Measurements from ENCODE around the gene ITGB3.
"Not testable (repeated sequence)": the region's sequence is repeated elsewhere in the genome, so short reads cannot be mapped to it uniquely, and the experiment has no call there.

Gene ITGB3

GRCh38 chr17:47212458-47212857 lies 41.2 kb upstream of the ITGB3 start:
- H3K9me3 ChIP-seq (ENCODE audit: control insufficient read depth, insufficient read depth, low read depth, low read length) = no peaks in the 10 kb centered on the region
- H3K27me3 ChIP-seq (ENCODE audit: control insufficient read depth, insufficient read depth, low read length) = no peaks in the 10 kb centered on the region
- no peak overlapping the region for H3K9ac ChIP-seq (ENCODE audit: low read length)
- no peak overlapping the region for H3K27ac ChIP-seq (ENCODE audit: low read depth, low read length)
- no peaks in the 10 kb centered on the region for H3K36me3 ChIP-seq (ENCODE audit: control insufficient read depth, insufficient read depth, low read length)
- H3K4me1 ChIP-seq (ENCODE audit: control insufficient read depth, insufficient read depth, low read length) = peaks cover 5% of the 10 kb centered on the region; the same call in 1 of the 2 replicates
- H3K4me3 ChIP-seq (ENCODE audit: low read depth, low read length) = no peak overlapping the region

- H3K4me3 ChIP-seq (ENCODE audit: low read depth, low read length) = no peak overlapping the region
- no peaks in the 10 kb centered on the region for H3K9me3 ChIP-seq (ENCODE audit: control insufficient read depth, insufficient read depth, low read depth, low read length)
- H3K27me3 ChIP-seq (ENCODE audit: control insufficient read depth, insufficient read depth, low read length) = no peaks in the 10 kb centered on the region
- H3K9ac ChIP-seq (ENCODE audit: low read length) = no peak overlapping the region
- peaks cover 5% of the 10 kb centered on the region; the same call in 1 of the 2 replicates for H3K4me1 ChIP-seq (ENCODE audit: control insufficient read depth, insufficient read depth, low read length)
- no peaks in the 10 kb centered on the region for H3K36me3 ChIP-seq (ENCODE audit: control insufficient read depth, insufficient read depth, low read length)
- H3K27ac ChIP-seq (ENCODE audit: low read depth, low read length) = no peak overlapping the region
Measured at GRCh38 chr17:47213540-47213939, 40.1 kb upstream of the ITGB3 start.

- no peak overlapping the region for H3K9ac ChIP-seq (ENCODE audit: low read length)
- H3K27ac ChIP-seq (ENCODE audit: low read depth, low read length) = no peak overlapping the region
- no peaks in the 10 kb centered on the region for H3K36me3 ChIP-seq (ENCODE audit: control insufficient read depth, insufficient read depth, low read length)
- peaks cover 5% of the 10 kb centered on the region; the same call in 1 of the 2 replicates for H3K4me1 ChIP-seq (ENCODE audit: control insufficient read depth, insufficient read depth, low read length)
- H3K4me3 ChIP-seq (ENCODE audit: low read depth, low read length) = no peak overlapping the region
- H3K27me3 ChIP-seq (ENCODE audit: control insufficient read depth, insufficient read depth, low read length) = no peaks in the 10 kb centered on the region
- no peaks in the 10 kb centered on the region for H3K9me3 ChIP-seq (ENCODE audit: control insufficient read depth, insufficient read depth, low read depth, low read length)
Measured at GRCh38 chr17:47214931-47215330, 38.7 kb upstream of the ITGB3 start.

GRCh38 chr17:47216821-47217220 lies 36.8 kb upstream of the ITGB3 start:
- H3K27ac ChIP-seq (ENCODE audit: low read depth, low read length); H3K27me3 ChIP-seq (ENCODE audit: control insufficient read depth, insufficient read depth, low read length); H3K9me3 ChIP-seq (ENCODE audit: control insufficient read depth, insufficient read depth, low read depth, low read length); H3K4me3 ChIP-seq (ENCODE audit: low read depth, low read length); H3K9ac ChIP-seq (ENCODE audit: low read length); H3K36me3 ChIP-seq (ENCODE audit: control insufficient read depth, insufficient read depth, low read length): not testable (repeated sequence)
- H3K4me1 ChIP-seq (ENCODE audit: control insufficient read depth, insufficient read depth, low read length) = peaks cover 17% of the 10 kb centered on the region

- H3K27me3 ChIP-seq (ENCODE audit: control insufficient read depth, insufficient read depth, low read length); H3K27ac ChIP-seq (ENCODE audit: low read depth, low read length); H3K9me3 ChIP-seq (ENCODE audit: control insufficient read depth, insufficient read depth, low read depth, low read length); H3K4me3 ChIP-seq (ENCODE audit: low read depth, low read length); H3K36me3 ChIP-seq (ENCODE audit: control insufficient read depth, insufficient read depth, low read length); H3K9ac ChIP-seq (ENCODE audit: low read length): not testable (repeated sequence)
- H3K4me1 ChIP-seq (ENCODE audit: control insufficient read depth, insufficient read depth, low read length) = peaks cover 17% of the 10 kb centered on the region
Measured at GRCh38 chr17:47217279-47217678, 36.3 kb upstream of the ITGB3 start.

GRCh38 chr17:47218896-47219430 lies 34.7 kb upstream of the ITGB3 start:
- Histone ChIP-seq H3K4me3 (ENCODE audit: low read depth, low read length) (no peak overlapping the region), H3K9me3 (ENCODE audit: control insufficient read depth, insufficient read depth, low read depth, low read length) (peaks cover 4% of the 10 kb centered on the region), H3K27me3 (ENCODE audit: control insufficient read depth, insufficient read depth, low read length) (no peaks in the 10 kb centered on the region), H3K36me3 (ENCODE audit: control insufficient read depth, insufficient read depth, low read length) (no peaks in the 10 kb centered on the region), H3K27ac (ENCODE audit: low read depth, low read length) (no peak overlapping the region), H3K4me1 (ENCODE audit: control insufficient read depth, insufficient read depth, low read length) (peaks cover 17% of the 10 kb centered on the region), H3K9ac (ENCODE audit: low read length) (no peak overlapping the region)

GRCh38 chr17:47219621-47220475 lies 33.8 kb upstream of the ITGB3 start:
- Histone ChIP-seq H3K9me3 (ENCODE audit: control insufficient read depth, insufficient read depth, low read depth, low read length) (peaks cover 12% of the 10 kb centered on the region), H3K36me3 (ENCODE audit: control insufficient read depth, insufficient read depth, low read length) (no peaks in the 10 kb centered on the region), H3K4me1 (ENCODE audit: control insufficient read depth, insufficient read depth, low read length) (peaks cover 17% of the 10 kb centered on the region), H3K27ac (ENCODE audit: low read depth, low read length) (no peak overlapping the region), H3K9ac (ENCODE audit: low read length) (no peak overlapping the region), H3K27me3 (ENCODE audit: control insufficient read depth, insufficient read depth, low read length) (no peaks in the 10 kb centered on the region), H3K4me3 (ENCODE audit: low read depth, low read length) (no peak overlapping the region)

- H3K9me3 ChIP-seq (ENCODE audit: control insufficient read depth, insufficient read depth, low read depth, low read length) = peaks cover 12% of the 10 kb centered on the region
- no peak overlapping the region for H3K27ac ChIP-seq (ENCODE audit: low read depth, low read length)
- H3K27me3 ChIP-seq (ENCODE audit: control insufficient read depth, insufficient read depth, low read length) = no peaks in the 10 kb centered on the region
- no peak overlapping the region for H3K9ac ChIP-seq (ENCODE audit: low read length)
- no peaks in the 10 kb centered on the region for H3K36me3 ChIP-seq (ENCODE audit: control insufficient read depth, insufficient read depth, low read length)
- H3K4me1 ChIP-seq (ENCODE audit: control insufficient read depth, insufficient read depth, low read length) = peaks cover 17% of the 10 kb centered on the region
- H3K4me3 ChIP-seq (ENCODE audit: low read depth, low read length) = no peak overlapping the region
Measured at GRCh38 chr17:47220531-47220999, 33.1 kb upstream of the ITGB3 start.

GRCh38 chr17:47221154-47221553 lies 32.5 kb upstream of the ITGB3 start:
- Histone ChIP-seq H3K36me3 (ENCODE audit: control insufficient read depth, insufficient read depth, low read length) (no peaks in the 10 kb centered on the region), H3K4me1 (ENCODE audit: control insufficient read depth, insufficient read depth, low read length) (peaks cover 17% of the 10 kb centered on the region), H3K9ac (ENCODE audit: low read length) (no peak overlapping the region), H3K4me3 (ENCODE audit: low read depth, low read length) (no peak overlapping the region), H3K27me3 (ENCODE audit: control insufficient read depth, insufficient read depth, low read length) (no peaks in the 10 kb centered on the region), H3K27ac (ENCODE audit: low read depth, low read length) (no peak overlapping the region), H3K9me3 (ENCODE audit: control insufficient read depth, insufficient read depth, low read depth, low read length) (peaks cover 12% of the 10 kb centered on the region)

- Histone ChIP-seq H3K36me3 (ENCODE audit: control insufficient read depth, insufficient read depth, low read length) (no peaks in the 10 kb centered on the region), H3K27ac (ENCODE audit: low read depth, low read length) (no peak overlapping the region), H3K9ac (ENCODE audit: low read length) (no peak overlapping the region), H3K27me3 (ENCODE audit: control insufficient read depth, insufficient read depth, low read length) (no peaks in the 10 kb centered on the region), H3K4me3 (ENCODE audit: low read depth, low read length) (no peak overlapping the region), H3K9me3 (ENCODE audit: control insufficient read depth, insufficient read depth, low read depth, low read length) (peaks cover 12% of the 10 kb centered on the region), H3K4me1 (ENCODE audit: control insufficient read depth, insufficient read depth, low read length) (peaks cover 17% of the 10 kb centered on the region)
Measured at GRCh38 chr17:47222047-47222446, 31.6 kb upstream of the ITGB3 start.

- Histone ChIP-seq H3K9me3 (ENCODE audit: control insufficient read depth, insufficient read depth, low read depth, low read length) (peaks cover 12% of the 10 kb centered on the region), H3K27me3 (ENCODE audit: control insufficient read depth, insufficient read depth, low read length) (no peaks in the 10 kb centered on the region), H3K4me1 (ENCODE audit: control insufficient read depth, insufficient read depth, low read length) (peaks cover 17% of the 10 kb centered on the region), H3K27ac (ENCODE audit: low read depth, low read length) (no peak overlapping the region), H3K36me3 (ENCODE audit: control insufficient read depth, insufficient read depth, low read length) (no peaks in the 10 kb centered on the region), H3K4me3 (ENCODE audit: low read depth, low read length) (no peak overlapping the region), H3K9ac (ENCODE audit: low read length) (no peak overlapping the region)
Measured at GRCh38 chr17:47223007-47223406, 30.6 kb upstream of the ITGB3 start.

All from HUES6 (cell line).